Ramos (cell line): ENCODE results near the gene IRF7.

Experiments used
- in situ Hi-C: fragments of 300-500 bp; cut with MboI; formaldehyde crosslinking; loops from one replicate; pipeline ENCODE4 v1.14.3; 2022; ENCODE audit warnings: low sequenced_read_pairs; ENCODE audit not compliant: unreplicated experiment

The IRF7 gene

DNA sequence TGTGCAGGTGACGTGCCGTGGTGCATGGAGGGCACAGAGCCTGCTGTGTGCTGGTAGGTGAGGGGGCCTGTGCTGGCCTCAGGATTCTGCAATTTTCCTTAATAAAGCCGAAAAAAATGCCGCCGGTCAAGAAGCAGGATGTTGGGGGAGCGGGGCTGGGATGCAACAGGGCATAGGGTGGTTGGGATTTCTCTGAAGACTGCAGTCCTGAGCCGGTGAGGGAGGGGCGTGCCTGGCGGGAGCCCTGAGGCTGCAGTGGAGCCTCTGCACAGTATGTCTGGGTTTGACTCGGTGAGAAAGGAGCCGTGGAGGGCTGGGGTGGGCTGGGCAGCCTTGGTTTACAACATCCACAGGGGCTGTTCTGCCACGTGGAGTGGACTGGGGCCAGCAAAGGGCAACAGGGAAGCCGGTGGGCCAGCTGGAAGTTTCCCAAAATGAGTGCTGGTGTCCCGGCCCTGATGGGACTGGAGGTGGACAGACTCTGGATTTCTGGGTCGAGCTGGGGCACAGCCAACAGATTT is 7.7 kb upstream of the IRF7 start:
- in situ Hi-C loops, result no loop called here

DNA sequence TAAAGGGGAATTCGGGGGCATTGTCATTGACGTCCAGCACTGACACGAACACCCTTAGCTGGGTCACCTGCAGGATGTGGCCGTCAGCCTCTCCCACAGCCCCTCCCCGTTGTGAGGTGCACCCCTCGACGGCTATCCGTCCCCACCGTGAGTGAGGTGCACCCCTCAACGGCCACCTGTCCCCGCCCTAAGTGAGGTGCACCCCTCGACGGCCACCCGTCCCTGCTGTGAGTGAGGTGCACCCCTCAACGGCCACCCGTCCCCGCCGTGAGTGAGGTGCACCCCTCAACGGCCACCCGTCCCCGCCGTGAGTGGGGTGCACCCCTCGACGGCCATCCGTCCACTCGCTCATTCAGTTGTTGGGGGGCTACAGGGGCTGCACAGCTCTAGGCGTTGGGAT is 6.1 kb upstream of the IRF7 start:
- in situ Hi-C loops, result no loop called here

- in situ Hi-C loops, result no loop called here
These were observed 5.4 kb upstream of the IRF7 start for GRCh38 chr11:620935-621814.

GRCh38 chr11:620201-620600 is 4.5 kb upstream of the IRF7 start:
- in situ Hi-C loops, result no loop called here

- in situ Hi-C loops, result no loop called here
These were observed 3.9 kb upstream of the IRF7 start for GRCh38 chr11:619628-620050.

- in situ Hi-C loops, result no loop called here
These were observed 3.3 kb upstream of the IRF7 start for GRCh38 chr11:618856-619627.

DNA sequence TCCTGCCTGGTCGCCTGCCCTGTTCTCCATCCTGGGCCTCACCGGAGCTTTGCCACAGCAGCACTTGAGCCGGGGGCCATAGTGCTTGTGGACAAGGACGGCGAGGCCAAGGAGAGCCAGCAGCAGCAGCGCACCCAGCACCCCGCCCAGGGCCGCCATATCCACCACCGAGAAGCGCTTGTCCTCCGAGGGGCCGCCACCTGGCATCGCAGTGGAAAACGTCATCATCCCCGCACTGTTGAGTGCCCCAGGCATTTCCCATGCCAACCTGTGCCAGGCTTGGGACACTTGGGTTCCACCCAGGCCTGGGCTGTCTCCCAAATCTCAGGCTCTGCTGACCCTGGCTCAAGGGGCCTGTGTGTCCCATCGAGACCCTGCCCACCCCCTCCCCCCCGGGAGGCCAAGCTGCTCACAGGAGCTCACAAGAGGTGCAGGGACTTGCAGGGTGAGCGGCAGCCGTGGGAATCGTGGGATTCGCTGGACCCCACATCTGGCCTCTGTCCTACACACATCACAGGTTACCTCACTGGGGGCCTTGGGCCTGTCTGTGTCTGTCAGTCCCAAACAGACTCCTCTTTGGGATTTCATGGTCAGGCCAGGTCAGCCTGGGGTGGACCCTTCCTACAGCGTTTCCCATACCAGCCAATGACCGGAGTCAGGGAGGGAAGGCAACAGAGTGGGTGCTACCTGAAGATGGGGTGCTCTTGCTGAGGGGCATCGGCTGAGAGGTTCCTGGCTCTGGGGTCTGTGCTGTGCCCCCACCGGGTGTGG is 2.3 kb upstream of the IRF7 start:
- in situ Hi-C loops, result no loop called here

GRCh38 chr11:617199-617911 is 1.6 kb upstream of the IRF7 start:
- in situ Hi-C loops, result no loop called here

GRCh38 chr11:616320-617198 is 809 bp upstream of the IRF7 start:
- in situ Hi-C loops, result no loop called here

- in situ Hi-C loops, result no loop called here
These were observed 887 bp downstream of the IRF7 start for GRCh38 chr11:614623-615503.

- in situ Hi-C loops, result no loop called here
These were observed 1.6 kb downstream of the IRF7 start for GRCh38 chr11:614021-614622.

DNA sequence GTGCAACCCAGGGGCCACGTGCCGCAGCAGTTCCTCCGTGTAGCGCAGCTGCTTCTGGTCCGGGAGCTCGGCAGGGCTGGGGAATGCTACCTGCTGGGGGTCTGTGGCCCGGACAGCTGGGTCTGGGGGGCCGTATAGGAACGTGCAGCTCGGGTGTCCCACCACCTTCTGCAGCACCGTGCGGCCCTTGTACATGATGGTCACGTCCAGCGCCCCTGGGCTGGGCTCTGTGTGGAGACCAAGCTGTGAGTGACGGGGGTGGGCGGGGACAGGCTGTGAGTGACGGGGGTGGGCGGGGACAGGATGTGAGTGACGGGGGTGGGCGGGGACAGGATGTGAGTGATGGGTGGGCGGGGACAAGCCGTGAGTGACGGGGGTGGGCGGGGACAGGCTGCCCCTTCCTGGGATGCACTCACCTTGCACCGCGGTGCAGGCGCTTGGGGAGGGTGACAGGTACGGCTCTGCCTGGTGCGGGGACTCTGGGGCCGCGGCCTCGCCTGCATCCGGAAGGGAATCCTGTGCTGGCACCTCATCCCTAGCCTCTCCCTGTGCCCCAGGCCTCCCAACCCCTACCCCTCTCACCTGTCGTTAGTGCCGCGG is 2.3 kb downstream of the IRF7 start:
- in situ Hi-C loops, result no loop called here

DNA sequence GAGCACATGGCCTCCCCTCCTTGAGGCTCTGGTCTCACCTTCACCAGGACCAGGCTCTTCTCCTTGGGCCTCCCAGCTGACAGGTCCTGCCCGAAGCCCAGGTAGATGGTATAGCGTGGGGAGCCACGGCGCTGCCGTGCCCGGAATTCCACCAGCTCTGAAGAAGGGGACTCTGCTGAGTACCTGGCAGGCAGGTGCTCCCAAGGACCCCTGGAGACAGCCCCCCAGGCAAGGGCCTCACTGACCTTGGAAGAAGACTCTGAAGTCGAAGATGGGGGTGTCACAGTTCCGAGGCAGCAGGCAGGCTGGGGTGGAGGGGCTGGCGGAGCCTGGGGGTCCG is 2.8 kb downstream of the IRF7 start:
- in situ Hi-C loops, result no loop called here

- in situ Hi-C loops, result no loop called here
These were observed 3.4 kb downstream of the IRF7 start for GRCh38 chr11:612201-612960.

DNA sequence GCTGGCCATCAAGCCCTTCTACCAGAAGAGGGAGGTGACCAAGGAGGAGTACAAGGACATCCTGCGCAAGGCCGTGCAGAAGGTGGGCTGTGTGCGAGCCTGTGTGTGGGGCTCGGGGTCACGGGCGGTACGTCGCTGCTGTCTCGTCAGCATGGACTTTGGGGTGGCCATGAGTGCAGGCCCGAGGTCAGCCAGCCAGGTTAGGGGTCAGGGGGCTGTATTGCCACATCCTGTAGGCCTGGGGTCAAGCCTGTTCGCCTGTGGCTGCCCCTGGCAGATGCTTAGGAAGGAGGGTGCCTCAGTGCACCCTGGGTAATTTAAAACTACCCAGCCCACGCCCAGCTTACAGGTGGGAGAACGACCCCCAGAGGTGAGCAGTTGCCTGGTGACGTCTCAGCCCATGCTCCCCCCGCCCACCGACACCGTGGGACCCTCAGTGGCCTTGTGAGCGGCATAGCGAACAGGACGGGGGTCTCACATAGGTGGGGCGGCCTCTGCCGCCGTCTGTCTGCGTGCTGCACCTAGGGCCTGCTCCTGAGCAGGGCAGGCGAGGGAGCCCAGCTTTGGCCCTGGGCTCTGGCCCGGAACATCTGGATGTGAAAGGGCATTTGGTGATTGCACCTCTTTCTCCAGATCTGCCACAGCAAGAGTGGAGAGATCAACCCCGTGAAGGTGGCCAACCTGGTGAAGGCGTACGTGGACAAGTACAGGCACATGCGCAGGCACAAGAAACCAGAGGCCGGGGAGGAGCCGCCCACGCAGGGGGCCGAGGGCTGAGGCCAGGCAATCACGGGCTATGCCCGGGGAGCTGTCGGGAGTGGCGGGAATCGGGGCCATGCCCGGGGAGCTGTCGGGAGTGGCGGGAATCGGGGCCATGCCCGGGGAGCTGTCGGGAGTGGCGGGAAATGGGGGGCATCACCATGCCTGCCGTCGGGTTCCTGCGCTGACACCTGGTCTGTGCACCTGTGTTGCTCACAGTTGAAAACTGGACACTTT is 4.5 kb downstream of the IRF7 start:
- in situ Hi-C loops, result no loop called here
